Osteoblast (primary cell): ENCODE results near the gene ZDHHC24. TPM values are rescaled to one million over a fixed set of nuclear protein-coding genes. Genes with fewer than 3 reads are reported as not detected.

ENCODE experiments used
- DNase-seq: peaks from one replicate; pipeline ENCODE4 v3.0.0; 2011; ENCODE audit warnings: low spot score, mixed read lengths; ENCODE audit not compliant: insufficient read length; ENCODE audit errors: missing footprints
- H2AFZ ChIP-seq: 2 replicates; pipeline ENCODE4 v1.6.0; 2011; ENCODE audit warnings: mild to moderate bottlenecking, low read length
- H3K27ac ChIP-seq: 2 replicates; pipeline ENCODE4 v1.5.1; 2011; ENCODE audit warnings: mild to moderate bottlenecking, low read depth, low read length, moderate library complexity
- H3K27me3 ChIP-seq: 2 replicates; pipeline ENCODE4 v1.6.0; 2012; ENCODE audit warnings: mild to moderate bottlenecking, control low read depth, inconsistent platforms, low read length, moderate library complexity; ENCODE audit not compliant: insufficient read depth
- H3K36me3 ChIP-seq: 2 replicates; pipeline ENCODE4 v1.5.1; 2011; ENCODE audit warnings: mild to moderate bottlenecking, low read length, control low read depth, moderate library complexity; ENCODE audit not compliant: insufficient read depth
- H3K4me1 ChIP-seq: 2 replicates; pipeline ENCODE4 v1.5.1; 2011; ENCODE audit warnings: mild to moderate bottlenecking, low read length, control low read depth, moderate library complexity; ENCODE audit not compliant: insufficient read depth
- H3K4me2 ChIP-seq: 2 replicates; pipeline ENCODE4 v1.6.0; 2011; ENCODE audit warnings: mild to moderate bottlenecking, low read length; ENCODE audit not compliant: insufficient read depth
- H3K4me3 ChIP-seq: fragments of 200-600 bp; sonication (generic); 3 replicates; pipeline ENCODE4 v1.5.1; 2012; ENCODE audit warnings: mild to moderate bottlenecking, low read length, inconsistent platforms; ENCODE audit not compliant: insufficient read depth
- H3K79me2 ChIP-seq: 2 replicates; pipeline ENCODE4 v1.6.0; 2012; ENCODE audit warnings: mild to moderate bottlenecking, low read length, control low read depth, inconsistent platforms; ENCODE audit not compliant: insufficient read depth
- H3K9me3 ChIP-seq: 2 replicates; pipeline ENCODE4 v1.5.1; 2011; ENCODE audit warnings: low read depth, low read length, control low read depth
- H4K20me1 ChIP-seq: 2 replicates; pipeline ENCODE4 v1.6.0; 2012; ENCODE audit warnings: mild to moderate bottlenecking, low read length, control low read depth; ENCODE audit not compliant: insufficient read depth
- CTCF ChIP-seq: IDR thresholded peaks from 2 replicates; pipeline ENCODE4 v1.5.1; 2011; ENCODE audit warnings: mild to moderate bottlenecking, low read depth, low read length, moderate library complexity; ENCODE audit errors: extremely low read depth
- total RNA-seq: library from RNA; depleted of rRNA; stranded (reverse); fragments of >200 nt; gene quantifications from 2 replicates; pipeline ENCODE4 v1.2.3, GENCODE V29; 2012

Gene ZDHHC24
- total RNA-seq, 1 donor, result 10.5 TPM

GRCh38 chr11:66559142-66559865 lies 13.5 kb upstream of the ZDHHC24 start:
- Histone ChIP-seq H2AFZ (no peak overlapping the region), H3K27me3 (peaks cover 41% of the 10 kb centered on the region)
- DNase-seq, result peak; percentile 83

GRCh38 chr11:66557733-66558326 lies 12.0 kb upstream of the ZDHHC24 start:
- no peak for TF ChIP-seq CTCF
- peak; percentile 72 for DNase-seq
- Histone ChIP-seq H3K4me1 (no peaks in the 10 kb centered on the region), H3K27ac (no peak overlapping the region), H3K9me3 (no peaks in the 10 kb centered on the region), H3K4me3 (no peak overlapping the region), H3K79me2 (no peaks in the 10 kb centered on the region), H3K36me3 (no peaks in the 10 kb centered on the region), H3K27me3 (peaks cover 41% of the 10 kb centered on the region), H3K4me2 (no peak overlapping the region), H2AFZ (no peak overlapping the region), H4K20me1 (no peaks in the 10 kb centered on the region)

More at GRCh38 chr11:66559142-66559865, 13.5 kb upstream of the ZDHHC24 start:
- H3K4me2 ChIP-seq, result no peak overlapping the region
- TF ChIP-seq CTCF, result no peak
- no peaks in the 10 kb centered on the region for H3K4me1 ChIP-seq
- H3K4me3 ChIP-seq, result no peak overlapping the region
- H3K36me3 ChIP-seq, result no peaks in the 10 kb centered on the region
- no peaks in the 10 kb centered on the region for H3K9me3 ChIP-seq
- H3K79me2 ChIP-seq, result no peaks in the 10 kb centered on the region
- H3K27ac ChIP-seq, result no peak overlapping the region
- H4K20me1 ChIP-seq, result no peaks in the 10 kb centered on the region

GRCh38 chr11:66556086-66556485 lies 10.2 kb upstream of the ZDHHC24 start:
- no peak overlapping the region for H3K4me2 ChIP-seq
- H3K36me3 ChIP-seq, result no peaks in the 10 kb centered on the region
- peak; percentile 43 for DNase-seq
- H3K27ac ChIP-seq, result no peak overlapping the region
- H3K4me1 ChIP-seq, result no peaks in the 10 kb centered on the region
- H3K27me3 ChIP-seq, result peaks cover 41% of the 10 kb centered on the region
- no peaks in the 10 kb centered on the region for H3K9me3 ChIP-seq
- no peak for TF ChIP-seq CTCF
- no peak overlapping the region for H2AFZ ChIP-seq
- no peaks in the 10 kb centered on the region for H3K79me2 ChIP-seq
- H3K4me3 ChIP-seq, result no peak overlapping the region
- no peaks in the 10 kb centered on the region for H4K20me1 ChIP-seq

- no peak overlapping the region for H3K4me3 ChIP-seq
- H3K79me2 ChIP-seq, result no peaks in the 10 kb centered on the region
- H3K4me1 ChIP-seq, result no peaks in the 10 kb centered on the region
- peaks cover 35% of the 10 kb centered on the region for H3K27me3 ChIP-seq
- H3K27ac ChIP-seq, result no peak overlapping the region
- no peaks in the 10 kb centered on the region for H4K20me1 ChIP-seq
- TF ChIP-seq CTCF, result no peak
- no peak overlapping the region for H3K4me2 ChIP-seq
- DNase-seq, result peak; percentile 84
- H2AFZ ChIP-seq, result no peak overlapping the region
- no peaks in the 10 kb centered on the region for H3K9me3 ChIP-seq
- H3K36me3 ChIP-seq, result no peaks in the 10 kb centered on the region
These were observed 9.6 kb upstream of the ZDHHC24 start for GRCh38 chr11:66555416-66555815.
